Fibroblast of skin of right biceps (primary cell): Measurements from ENCODE around the gene HOXD4.

Source experiments
- DNase-seq: peaks from one replicate; pipeline ENCODE4 v3.0.0-alpha.2; 2013

The HOXD4 gene

DNA sequence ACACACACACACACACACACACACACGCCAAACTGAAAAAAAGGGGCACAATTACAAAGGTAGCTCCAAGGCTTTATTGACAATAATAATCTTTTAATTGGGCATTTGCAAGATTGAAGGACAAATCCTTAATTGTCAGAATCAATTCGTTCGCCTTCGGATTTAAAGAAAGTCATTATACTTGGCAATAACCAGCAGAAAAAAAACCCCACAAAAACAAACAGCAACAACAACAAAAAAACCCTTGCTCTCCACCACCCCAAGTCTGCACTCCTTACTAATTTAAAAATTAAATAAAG lies 23.6 kb upstream of the HOXD4 start:
- DNase-seq: no peak

GRCh38 chr2:176128172-176128981 lies 23.0 kb upstream of the HOXD4 start:
- DNase-seq: peak; percentile 68

- peak; percentile 97 for DNase-seq
These were observed 22.2 kb upstream of the HOXD4 start, which contains the start of gene HOXD8 for GRCh38 chr2:176128982-176129796. Gene HOXD8 (plus strand): TSS chr2:176129705. CDS start chr2:176130367, 662 bp downstream.

DNA sequence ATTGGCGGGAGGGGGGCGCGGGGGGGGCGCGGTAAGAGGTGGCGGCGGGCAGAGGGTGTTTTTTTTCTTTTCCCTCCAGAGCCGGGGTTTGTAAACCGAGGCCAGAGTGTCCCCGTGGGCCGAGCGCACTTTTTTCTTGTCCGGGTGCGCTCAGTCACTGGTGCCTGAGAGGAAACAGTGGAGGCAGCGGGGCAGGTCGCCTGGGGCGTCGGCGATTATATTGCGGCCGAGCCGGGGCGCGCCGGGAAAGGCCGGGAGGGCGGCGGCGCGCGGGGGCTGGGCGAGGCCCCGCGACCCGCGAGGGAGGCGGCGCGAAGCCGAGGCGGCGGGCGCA lies 21.6 kb upstream of the HOXD4 start:
- DNase-seq: no peak

- DNase-seq: peak; percentile 96
These were observed 21.0 kb upstream of the HOXD4 start for GRCh38 chr2:176130147-176130956.

- no peak for DNase-seq
These were observed 20.1 kb upstream of the HOXD4 start for GRCh38 chr2:176130957-176131847.

DNA sequence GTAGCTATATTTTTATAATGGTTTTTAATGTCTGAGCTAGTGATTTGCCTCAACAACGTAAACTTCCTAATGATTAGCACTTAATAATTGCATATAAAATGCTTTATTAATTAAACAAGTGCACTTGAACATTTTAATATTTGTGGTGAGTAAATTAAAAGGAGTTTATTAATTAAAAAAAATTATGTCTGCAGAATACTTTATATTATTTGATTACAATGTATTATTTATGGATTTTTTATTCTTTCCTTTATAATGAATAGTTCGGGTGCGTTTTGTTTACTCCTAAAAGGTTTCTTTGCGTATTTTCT lies 19.5 kb upstream of the HOXD4 start:
- DNase-seq: no peak

DNA sequence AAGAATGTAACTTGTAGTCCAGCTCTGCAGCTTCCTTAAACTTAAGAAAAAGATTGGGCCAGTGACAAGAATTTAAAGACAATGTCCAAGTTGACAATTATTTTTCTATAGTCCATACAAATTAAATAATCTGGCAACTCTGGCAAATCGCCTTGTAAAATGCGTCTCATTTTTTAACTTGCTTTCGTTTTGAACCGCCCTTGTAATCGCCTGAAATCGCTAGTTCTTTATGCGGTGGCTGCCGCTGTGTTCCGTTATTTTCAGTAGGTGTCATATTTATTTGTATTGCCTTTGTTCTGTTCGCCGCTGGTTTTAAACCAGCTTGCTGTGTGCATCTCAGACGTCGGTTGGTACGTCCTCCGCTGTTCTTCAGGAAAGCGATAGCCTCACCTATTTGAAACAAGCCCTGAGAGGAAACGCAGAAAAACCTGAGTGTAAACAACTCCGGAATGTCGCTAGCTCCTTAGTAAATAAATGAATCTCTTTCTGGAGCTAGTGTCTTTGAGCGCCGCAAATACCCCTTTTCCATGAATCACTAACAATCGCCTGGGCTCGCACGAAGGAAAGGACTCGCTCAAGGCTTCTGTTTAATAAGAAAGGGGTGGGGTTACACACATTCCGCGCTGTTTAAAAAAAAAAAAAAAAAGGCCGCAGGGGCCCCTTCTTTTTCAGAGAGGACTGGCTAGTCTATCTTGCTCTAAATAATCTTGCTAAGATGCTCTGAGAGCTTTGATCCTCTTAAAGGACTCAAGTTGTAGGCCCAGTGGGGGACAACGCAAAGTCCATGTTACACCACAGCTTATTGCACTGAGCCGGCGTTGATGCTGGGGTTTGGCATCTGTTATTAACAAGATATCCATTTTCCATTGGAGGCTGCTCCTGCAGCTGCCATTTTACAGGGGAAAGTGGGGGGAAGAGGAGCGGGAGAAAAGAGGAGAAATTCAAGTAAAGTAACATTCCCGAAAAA lies 18.9 kb upstream of the HOXD4 start:
- DNase-seq: peak; percentile 91

DNA sequence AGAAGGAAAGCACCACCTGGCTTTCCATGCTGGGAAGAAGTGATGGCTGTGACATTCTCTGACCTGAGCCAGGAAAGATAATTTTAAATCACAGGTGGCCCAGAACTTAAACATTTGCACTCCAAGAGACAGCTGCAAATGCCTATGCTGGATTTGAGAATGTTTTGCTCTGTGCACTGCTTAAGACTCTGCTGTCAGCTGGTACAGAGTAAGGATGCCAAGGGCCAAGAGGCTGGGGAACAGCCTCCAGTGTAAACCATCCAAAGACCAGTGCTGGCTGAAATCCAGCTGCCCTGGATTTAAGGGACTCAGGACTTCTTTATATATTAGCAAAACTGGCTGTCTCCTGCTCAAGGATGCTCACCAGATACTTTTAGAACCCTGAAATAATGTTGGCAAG lies 18.0 kb upstream of the HOXD4 start:
- DNase-seq: no peak

GRCh38 chr2:176134035-176134434 lies 17.3 kb upstream of the HOXD4 start:
- DNase-seq: no peak

- DNase-seq: peak; percentile 80
These were observed 16.3 kb upstream of the HOXD4 start for GRCh38 chr2:176135035-176135440.

- DNase-seq: peak; percentile 83
These were observed 14.7 kb upstream of the HOXD4 start for GRCh38 chr2:176136374-176137251.

DNA sequence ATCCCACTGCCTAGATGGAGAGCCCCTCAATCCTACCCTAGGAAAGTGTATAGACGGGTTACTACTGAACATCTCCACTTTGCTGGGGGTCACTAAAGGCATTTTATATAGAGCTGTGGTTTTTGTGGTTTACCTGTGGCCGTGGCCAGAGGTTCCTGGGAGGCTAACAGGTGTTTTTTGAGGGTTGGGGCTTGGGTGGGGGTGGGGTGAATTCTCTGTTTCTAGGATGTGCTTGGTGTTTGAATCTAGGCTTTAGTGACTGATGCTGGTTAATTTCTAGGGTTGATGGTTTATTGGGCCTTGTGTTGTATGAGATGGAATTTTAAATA lies 14.1 kb upstream of the HOXD4 start:
- DNase-seq: no peak

DNA sequence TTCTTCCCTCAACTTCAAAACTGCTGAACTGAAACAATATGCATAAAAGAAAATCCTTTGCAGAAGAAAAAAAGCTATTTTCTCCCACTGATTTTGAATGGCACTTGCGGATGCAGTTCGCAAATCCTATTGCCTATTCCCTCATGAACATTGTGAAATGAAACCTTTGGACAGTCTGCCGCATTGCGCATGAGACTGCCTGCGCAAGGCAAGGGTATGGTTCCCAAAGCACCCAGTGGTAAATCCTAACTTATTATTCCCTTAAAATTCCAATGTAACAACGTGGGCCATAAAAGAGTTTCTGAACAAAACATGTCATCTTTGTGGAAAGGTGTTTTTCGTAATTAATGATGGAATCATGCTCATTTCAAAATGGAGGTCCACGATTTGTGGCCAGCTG lies 13.4 kb upstream of the HOXD4 start:
- no peak for DNase-seq

- DNase-seq: peak; percentile 71
These were observed 12.8 kb upstream of the HOXD4 start for GRCh38 chr2:176138526-176138922.

DNA sequence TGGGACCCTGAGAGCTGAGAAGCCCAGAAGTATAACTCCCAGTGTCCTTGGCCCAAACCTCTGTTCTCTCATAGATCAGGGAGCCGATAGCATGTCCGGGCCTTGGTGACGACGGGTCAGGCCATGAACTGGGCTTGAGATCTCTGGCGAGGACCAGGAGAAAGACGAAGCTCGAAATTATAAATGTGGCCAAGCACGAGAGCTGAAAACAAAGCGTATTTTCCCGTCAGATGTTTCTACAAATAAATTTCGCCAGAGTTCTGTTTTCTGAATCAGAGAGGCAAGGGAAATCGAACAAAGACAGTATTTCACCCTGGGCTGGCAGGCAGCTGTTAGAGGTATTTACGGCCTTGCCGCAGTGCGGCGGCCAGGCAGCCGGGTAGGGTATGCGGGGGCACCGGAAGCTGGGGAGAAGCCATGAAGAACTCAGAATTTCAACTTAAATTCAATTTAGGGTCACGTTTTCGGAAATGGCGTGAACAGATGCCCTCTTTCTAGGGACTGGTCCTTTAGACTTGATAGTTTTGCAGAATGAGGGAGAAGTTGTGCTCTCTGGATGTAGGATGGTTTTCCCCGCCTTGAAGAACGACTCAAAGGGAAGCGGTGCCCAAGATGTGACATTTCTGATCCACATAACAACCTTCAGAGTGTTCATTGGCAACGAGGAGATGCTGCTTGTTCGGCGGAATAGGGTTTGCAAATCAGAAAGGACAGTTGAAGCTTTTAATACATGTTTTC lies 12.3 kb upstream of the HOXD4 start:
- DNase-seq: peak; percentile 65

DNA sequence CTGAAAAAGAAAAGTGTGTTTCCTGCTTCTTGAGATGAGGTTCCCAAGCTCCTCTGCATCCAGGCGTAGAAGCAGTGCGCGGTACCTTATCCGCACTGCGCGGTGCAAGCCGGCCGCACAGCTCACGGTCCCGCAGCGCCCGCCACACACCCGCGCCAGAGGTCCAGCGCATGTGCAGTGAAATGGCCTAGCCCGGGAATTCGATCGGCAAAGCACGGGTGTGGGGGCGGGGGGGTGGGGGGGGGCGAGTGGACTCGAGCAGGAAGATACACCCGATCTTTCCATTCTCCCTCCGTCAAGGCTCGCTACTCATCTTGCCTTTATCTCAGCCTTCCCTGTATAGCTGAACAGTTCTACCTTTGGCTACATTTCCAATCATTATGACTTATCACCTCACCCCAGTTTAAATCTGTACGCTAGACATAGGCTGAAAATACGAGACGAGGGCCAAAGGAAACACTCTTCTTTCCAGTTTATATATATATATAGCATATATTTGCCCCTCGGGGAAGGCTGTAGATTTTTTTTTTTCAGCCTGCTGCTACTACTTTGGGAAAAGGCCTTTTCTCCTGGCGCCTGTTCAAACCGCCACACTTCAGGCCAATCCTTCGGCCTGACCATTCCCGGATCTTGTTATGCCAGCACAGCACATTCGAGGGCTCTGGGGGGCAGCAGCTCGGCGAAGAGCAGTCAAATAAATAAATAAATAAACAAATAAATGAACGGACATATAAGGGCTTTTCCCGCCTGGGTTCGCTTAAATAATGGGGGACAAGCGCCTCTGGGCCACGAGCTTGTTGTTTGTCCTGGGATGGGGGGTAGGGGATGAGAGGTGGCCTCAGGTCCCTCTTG lies 11.5 kb upstream of the HOXD4 start:
- DNase-seq: peak; percentile 83

DNA sequence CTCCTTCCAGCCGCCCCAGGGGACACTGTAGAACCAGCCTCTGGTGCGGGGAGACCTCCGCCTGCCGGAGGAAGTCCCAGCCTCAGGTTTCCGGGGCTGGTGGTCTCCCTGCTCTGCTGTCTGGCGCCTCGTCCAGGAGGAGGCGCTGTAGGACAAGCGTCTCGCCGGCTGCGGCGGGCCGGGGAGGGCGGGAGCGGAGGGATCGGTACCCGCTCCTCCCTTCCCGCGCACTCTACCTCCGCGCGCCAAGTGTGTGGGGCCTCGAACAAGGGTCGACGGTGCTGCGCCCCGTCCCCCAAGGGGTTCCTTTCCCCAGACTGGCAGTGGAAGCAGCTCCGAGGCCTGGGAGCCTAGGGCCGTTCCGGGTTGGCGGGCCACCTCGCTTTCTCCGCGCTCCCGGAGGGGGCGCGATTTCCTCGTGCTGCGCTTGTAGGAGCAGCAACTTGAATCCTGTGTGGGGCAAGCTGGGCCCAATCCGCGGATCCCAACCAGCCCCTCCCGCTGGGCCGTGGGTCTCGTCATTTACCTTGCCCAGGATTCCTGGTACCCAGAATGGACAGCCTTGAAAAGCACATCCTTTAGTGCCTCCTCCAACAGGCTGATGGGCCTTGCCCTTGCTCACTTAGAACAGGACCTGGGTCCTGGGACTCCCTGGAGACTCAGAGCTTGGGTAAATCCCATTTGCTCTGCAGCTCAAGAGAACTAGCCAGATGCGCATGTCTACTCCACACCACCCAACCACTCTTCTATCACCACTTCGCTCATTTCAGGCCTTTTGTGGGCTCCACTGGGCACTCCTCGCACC lies 10.6 kb upstream of the HOXD4 start:
- DNase-seq: peak; percentile 87
